Myocyte (in vitro differentiated cells): ENCODE results near the gene ULBP3. TPM values are rescaled to one million over a fixed set of nuclear protein-coding genes. Genes with fewer than 3 reads are reported as not detected.
A peak's percentile ranks its signal among the peaks of the same experiment; 100 is the strongest.
"Not testable (repeated sequence)": the region's sequence is repeated elsewhere in the genome, so short reads cannot be mapped to it uniquely, and the experiment has no call there.

Source experiments
- DNase-seq: peaks from one replicate; pipeline ENCODE4 v3.0.0-alpha.2; 2012; ENCODE audit warnings: low read depth
- total RNA-seq: library from RNA; depleted of rRNA; stranded (reverse); fragments of >200 nt; gene quantifications from 2 replicates; pipeline ENCODE4 v1.2.3, GENCODE V29; 2014

Gene ULBP3
- total RNA-seq, 1 donor from 2014 or later, result 8.5 TPM

DNA sequence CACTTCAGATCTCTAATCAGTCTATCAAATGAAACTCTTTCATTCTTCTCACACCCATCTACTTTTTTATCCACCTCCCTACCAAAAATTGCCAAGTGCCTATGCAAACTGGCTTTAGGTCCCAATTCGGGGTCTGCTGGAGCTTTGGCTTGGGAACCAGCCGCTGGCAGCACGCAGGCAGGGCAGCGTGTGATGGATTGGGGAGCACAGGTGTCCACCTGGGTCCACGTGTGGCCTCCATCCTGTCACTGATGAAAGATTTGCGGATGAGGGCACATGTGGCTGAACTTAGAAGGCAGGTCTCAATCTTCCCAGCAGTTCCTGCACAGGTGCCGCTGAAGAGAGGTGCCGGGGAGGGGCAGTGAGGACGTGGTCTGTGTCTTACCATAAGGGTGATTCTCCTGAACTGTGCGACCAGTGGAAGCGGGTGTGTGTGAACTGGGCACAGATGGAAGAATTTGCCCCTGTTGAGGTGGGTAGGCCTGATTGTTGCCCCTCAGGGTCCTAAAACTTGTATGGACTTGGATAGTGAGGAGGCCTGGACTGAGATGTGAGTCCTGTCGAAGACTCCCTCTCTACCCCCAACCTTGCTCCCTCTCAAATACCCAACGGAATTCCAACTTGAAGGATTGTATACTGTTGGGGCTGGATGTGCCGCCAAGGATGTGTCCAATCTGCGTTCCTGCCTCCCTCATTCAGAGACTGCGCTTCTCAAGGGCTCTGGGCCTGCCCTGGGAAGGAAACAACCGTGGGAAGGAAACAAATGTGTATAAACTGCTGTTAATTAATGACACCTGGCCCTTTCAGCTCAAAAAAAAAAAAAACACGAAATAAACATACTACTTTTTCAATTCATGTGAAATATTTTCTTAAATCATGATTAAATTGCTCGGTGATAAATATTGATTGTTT lies 25.2 kb downstream of the ULBP3 start:
- DNase-seq, result no peak

DNA sequence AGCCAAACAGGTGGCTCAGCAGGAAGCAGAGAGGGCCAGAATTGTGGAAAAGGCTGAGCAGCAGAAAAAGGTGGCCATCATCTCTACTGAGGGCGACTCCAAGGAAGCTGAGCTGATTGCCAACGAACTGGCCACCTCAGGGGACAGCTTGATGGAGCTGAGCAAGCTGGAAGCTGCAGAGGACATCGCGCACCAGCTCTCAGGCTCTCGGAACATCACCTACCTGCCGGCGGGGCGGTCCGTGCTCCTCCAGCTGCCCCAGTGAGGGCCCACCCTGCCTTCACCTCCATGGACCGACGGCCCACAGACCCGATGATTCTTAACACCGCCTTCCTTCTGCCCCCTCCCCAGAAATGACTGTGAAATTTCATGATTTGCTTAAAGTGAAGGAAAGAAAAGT lies 25.8 kb downstream of the ULBP3 start:
- DNase-seq, result no peak

DNA sequence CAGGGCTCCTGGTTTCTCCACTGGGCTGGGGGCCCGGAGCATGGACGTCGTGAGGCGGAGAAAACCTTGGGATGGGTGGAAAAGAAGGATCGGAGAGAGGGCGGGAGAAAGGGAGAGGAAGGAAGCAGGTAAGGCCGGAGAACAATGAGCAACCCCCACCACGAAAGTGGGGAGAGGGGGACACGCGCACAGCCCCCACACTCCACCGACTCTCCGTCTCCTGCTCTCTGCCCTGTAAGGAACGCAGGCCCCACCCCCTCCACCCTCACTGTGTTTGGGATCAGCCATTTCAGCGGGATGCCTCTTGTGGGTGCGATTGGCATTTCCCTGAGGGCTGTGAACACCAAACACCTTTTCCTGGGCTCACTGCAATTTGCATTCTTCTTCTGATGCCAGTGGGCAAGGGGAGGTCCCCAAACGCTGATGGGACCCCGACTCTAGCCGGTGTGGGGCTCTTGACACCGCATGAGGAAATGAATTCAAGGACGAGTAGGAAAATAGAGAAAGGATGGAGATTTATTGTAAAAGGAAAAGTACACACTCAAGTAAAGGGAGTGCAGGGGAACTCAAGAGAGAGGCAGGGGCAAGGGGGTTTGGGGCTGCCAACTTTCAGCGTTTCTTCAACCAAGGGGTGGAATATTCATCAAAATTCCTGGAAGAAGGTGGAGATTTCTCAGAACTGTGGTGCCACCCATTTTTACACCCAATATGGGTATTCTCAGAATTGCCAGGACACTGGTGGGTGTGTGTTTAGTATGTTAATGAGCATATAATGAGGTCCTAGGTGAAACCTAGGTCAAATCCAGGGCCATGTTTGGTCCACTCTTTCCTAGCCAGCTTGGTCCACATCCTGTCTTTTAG lies 30.5 kb downstream of the ULBP3 start:
- DNase-seq, result no peak

DNA sequence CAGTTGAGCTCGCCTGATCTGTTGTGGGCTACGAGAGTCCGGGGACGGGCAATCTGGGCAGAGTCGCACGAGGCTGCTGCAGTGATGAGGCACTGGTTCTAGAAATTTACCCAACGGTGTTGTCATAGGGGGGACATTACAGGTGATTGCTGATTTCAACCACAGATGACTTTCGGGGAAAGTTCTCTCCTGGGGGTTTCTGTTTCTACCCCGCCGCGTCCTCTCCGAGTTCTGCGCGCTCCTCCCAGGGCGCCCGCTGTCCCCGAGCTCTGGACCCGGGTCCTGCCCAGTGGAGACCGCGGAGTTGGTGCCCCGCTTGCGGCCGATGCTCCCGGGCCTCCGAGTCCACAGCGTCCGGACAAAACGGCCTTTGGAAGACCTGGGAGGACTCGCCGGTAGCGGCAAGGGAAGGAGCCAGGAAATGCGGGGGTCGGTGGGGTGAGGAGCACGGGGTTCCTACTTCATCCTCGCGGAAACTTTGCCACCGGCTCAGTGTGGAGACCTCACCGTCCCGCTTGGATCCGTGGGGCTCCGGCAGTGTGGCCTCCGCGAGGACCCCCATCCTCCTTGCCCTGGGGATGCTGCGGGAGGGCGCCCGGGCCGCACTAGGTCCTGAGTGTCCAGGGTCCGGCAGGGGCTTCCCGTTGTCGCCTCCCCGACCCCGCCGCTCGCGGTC lies 31.3 kb downstream of the ULBP3 start:
- DNase-seq, result no peak

DNA sequence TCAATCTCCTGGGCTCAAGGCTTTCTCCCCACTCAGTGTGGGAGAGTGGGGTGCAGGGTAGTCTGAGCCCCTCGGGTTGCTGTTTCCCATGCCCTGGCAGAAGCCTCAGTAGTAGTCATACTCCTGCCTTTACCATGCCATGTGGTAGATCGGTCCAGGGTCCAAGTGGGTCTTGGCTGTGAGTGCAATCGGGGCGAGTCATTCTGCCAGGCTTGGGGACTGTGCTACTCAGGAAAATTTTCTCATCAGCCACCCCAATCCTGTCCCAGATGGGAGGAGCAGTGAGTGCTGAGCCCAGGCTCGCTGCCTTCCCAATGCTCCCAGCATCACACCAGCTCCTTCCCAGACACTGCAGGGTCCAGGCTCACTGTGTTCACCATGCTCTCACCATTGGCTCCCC lies 32.8 kb downstream of the ULBP3 start:
- DNase-seq, result no peak

DNA sequence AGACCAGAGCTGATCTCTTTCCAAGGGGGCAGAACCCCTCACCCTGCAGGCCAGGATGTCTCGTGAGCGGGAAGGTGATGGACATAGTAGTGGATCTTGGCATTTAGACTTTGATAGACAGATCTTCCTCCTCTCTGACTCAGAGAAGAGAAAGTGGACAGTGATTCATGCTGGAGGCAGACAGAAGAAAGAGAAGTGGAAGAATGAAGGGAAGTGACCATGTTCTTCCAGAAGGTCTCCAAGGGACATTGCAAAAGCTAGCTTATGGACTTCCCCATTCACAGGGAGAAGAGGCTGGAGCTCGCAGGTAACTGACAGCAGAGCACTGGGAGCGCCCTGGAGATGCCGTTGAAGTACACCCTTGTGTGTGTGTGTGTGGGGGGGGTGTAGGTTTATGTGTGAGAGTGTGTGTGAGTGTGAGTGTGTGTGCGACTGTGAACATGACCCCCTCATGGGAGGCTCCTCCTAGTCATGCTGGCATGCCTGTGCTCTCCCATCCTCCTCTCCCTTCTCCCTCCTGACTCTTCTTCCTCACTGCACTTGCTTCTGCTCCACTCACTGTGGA lies 35.6 kb downstream of the ULBP3 start:
- no peak for DNase-seq

DNA sequence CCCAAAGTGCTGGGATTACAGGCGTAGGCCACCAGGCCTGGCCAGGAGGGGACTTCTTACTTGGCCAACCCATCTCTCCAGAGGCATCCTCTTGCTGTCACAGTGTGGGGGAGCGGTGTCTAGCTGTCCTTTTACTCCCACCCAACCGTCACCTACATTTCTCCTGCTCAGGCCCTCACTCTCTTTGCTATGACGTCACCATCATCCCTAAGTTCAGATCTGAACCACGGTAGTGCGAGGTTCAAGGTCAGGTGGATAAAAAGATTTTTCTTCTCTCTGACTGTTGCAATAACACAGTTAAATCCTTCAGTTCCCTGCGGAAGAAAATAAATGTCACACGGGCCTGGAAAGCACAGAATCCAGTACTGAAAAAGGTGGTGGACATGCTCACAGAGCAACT lies 36.3 kb downstream of the ULBP3 start:
- DNase-seq, result no peak

DNA sequence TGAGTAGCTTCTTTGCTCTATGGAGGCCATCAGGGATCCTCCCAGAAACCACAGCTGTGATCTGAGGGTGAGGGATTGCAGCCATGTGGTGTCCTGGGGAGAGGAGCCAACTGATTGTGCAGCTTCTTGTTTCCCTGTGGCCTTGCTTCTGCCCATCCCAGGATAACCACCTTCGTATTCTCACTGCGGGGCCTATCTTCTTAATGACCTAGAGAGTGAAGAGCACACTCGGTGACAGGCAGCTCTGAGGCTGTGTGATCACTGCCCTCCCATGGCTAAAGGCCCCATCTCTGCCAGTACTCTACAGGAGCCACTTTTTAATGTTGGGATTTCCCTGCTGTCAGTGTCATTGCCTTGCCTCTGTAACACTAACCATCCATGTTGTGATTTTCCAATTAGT lies 38.3 kb downstream of the ULBP3 start:
- peak; percentile 89 for DNase-seq

DNA sequence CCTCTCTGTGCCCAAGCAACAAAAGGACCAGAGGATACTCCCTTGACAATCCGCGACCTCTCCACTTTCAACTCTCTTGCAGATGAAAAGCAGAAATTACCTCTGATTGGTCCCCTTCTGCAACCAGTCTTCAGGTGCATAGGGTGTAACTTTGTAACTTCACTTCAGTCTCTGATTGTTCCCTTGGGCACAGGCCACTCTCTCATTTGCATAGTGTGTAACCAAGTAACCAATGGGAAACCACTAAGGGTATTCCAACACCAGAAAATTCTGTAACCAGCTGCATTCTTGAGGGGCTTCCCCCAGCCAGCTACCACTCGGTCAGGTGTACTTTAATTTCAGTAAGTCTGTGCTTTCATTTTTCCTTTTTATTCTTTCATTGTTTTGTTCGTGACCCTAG lies 39.2 kb downstream of the ULBP3 start:
- DNase-seq, result no peak

DNA sequence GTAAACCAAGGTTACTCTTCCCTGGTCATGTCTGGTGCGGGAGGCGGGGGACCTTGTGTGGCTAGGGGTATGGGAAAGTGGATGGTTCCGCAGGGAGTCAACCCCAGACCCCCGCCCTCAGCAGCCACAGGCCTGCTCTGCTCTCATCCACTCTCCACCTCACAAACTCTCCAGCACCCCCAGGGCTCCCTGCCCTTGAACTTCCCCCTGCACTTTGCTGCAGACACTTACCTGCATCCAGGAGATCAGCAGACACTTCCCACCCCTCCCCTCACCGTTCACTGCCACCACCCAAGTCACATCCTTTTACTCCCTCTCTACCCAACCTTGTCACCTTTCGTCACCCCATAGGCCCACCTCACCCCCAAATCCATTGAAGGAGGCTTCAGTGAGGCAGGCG lies 39.6 kb downstream of the ULBP3 start:
- DNase-seq, result no peak

DNA sequence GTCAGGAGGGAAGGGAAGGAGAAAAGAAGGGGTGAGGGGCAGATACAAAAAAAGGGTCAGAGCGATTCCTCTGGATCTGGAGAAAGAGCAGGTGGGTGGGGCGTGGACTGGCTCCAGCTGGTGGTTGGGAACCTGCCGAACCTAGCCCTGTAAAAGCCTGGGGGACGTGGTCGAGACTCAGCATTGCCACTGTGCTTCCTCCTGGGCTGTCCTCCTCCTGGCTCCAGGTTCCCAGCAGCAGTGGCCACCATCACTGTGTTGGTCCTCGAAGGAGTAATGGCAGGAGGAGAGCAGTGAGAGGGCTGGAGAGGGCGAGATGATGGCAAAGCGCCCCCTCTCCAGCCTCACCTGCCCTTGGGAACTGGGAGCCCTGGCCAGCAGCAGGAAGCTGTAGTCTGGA lies 40.1 kb downstream of the ULBP3 start:
- no peak for DNase-seq

DNA sequence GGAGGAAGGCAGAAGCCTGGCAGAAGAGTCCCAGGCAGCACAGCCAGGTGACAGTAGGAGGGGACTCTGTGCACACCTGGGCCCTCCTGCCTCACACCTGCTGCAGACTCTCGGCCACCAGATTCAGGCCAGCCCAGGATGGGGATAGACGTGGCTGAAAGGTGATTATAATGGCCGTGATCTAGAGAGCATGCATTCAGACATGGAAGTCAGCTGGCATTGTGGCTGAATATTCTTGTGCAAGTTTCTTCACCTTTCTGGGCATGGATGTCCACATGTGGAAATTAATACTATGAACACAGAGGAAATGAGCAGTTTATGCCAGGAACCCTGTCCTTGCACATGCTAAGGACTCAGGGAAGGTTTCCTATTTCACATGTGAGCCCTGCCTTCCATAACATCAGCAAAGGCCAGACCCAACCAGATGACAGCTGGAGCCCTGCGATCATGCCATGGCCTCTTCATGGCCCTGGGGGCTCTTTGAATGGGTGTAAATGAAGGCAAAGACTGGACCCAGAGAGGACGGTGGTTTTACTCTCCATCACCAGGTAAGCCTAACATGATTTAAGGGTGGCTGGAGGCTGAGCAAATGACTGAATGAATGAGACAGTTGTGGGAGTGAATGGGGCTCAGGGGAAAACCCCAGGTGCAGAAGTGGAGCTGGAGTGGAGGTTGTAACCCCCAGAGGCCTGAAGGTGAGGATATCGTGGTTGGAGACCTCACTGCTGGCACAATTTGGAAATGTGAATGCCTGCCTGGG lies 40.9 kb downstream of the ULBP3 start:
- DNase-seq, result no peak

DNA sequence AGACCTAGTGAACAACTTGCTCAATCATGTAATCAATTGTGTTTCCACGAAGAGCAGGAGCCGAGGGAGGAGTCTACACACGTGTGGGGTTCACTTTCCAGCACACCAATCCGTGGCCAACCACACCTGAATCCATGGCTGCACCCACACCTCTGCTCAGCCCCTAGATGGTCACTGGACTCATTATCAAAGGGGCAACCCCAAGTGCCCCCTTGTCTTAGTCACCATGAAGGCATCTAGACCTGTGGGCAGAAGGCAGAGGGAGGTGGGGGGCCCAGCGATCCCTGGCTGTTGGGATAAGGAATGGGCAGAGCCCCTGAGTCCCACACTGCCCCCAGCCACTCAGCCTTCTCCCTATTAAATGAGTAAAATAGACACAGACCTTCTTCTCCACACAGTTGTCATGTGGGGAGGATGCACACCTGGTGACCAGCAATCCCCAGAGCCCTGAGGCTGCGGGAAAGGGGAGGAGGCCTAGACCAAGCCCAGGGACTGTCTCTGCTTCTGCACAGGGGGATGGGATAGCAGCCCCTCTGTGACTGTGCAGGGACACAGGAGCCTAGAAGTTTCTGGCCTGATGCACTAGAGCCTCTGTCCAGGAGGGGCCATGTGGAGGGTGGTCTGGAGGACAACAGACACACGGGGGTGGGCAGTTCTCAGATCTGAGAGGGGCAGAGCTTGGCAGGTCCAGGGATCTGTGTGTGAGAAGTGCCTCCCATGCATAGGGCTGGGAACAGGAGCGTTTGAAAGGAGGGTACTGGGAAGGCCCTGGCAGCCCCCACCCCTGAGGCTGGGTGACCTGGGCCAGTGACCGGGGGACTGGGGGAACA lies 41.7 kb downstream of the ULBP3 start:
- no peak for DNase-seq

DNA sequence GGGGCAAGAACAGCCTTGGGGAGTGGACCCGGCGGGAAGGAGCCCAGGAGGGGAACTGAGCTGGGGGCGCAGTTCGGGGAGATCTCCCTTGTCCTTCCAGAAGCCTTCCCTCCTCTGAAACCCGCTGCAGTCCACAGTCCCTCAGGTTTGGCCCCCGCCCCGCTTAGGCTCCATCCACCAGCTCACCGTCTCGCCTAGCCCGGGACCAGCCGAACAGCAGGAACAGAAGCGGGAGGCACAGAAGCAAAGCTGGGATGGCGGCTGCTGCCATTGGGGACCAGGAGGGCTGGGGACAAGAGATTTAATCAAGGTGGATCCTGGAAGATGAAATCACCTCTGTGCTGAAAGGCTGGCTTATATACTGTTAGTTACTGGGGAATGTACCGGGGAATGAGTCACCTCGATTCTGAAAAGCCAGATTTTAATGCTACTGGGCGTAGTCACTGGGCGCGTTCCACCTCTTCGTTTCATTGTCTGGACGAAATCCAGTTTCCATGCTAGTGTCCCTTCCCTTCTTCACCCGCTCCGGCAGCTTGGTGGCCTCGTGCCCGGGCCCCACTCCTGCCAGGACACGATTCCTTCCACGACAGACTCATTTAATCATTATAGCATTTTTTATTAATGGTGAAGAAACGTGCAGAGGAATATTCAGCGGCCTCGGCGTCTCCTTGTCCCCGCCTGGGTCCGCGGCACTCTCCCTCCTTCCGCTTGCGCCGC lies 43.6 kb downstream of the ULBP3 start, which contains the start of gene RAET1L:
Gene RAET1L, minus strand, starts transcription at position 332 of the 717 bp plus-strand sequence. Its CDS starts 61 bp downstream, at position 271.
- no peak for DNase-seq

DNA sequence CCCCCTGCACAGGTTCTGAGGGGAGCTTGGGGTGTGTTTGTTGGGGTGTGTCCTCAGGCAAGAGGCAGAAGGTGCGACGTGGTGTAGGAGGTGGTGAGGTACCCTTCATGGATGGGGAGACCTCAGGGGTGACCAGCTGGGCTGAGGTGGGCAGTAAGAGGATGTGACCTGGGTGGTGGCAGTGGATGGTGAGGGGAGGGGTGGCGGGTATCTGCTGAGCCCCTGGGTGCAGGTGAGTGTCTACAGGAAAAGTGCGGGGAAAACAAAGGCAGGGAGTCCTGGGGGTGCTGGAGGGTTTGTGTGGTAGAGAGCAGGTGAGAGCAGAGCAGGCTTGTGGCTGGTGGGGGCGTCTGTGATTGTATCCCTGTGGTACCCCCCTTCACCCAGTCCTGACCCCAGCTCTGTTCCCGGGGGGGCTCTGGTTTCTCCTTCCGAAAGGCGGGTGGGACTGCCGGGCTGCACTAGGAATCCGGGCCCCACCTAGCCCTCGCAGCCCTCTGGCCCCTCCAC lies 44.2 kb downstream of the ULBP3 start:
- DNase-seq, result no peak

DNA sequence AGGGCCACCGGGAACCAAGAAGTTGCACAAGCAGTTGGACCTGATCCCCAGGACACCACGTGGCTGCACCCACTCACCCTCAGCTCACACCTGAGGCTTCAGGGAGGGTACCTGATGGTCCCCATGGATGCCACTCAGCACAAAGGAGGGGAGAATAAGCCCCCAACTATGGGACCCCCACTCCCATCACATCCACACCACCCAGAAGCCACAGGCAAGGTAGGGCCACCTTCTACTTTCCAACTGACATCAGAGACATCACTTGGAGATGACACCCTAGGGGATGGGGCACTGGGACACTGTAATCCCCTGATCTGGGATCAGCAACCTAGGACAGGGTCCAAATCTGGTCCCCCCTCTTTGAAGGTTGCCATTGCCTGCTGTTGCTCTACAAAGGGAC lies 44.9 kb downstream of the ULBP3 start:
- DNase-seq, result not testable (repeated sequence)

DNA sequence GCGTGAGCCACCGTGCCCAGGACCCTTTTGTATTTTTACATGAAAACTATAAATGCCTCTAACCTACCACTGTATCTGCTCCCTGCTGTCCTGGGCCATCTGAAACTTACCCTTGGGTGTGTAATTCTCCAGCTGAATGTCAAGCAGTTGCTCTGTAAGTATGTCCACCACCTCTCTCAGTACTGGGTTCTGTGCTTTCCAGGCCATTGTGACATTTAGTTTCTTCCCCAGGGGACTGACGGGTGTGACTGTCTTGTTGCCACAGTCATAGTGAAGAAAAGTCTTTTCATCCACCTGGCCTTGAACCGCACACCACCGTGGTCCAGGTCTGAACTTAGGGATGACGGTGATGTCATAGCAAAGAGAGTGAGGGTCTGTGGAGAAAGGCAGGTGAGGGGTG lies 47.1 kb downstream of the ULBP3 start:
- DNase-seq, result not testable (repeated sequence)

DNA sequence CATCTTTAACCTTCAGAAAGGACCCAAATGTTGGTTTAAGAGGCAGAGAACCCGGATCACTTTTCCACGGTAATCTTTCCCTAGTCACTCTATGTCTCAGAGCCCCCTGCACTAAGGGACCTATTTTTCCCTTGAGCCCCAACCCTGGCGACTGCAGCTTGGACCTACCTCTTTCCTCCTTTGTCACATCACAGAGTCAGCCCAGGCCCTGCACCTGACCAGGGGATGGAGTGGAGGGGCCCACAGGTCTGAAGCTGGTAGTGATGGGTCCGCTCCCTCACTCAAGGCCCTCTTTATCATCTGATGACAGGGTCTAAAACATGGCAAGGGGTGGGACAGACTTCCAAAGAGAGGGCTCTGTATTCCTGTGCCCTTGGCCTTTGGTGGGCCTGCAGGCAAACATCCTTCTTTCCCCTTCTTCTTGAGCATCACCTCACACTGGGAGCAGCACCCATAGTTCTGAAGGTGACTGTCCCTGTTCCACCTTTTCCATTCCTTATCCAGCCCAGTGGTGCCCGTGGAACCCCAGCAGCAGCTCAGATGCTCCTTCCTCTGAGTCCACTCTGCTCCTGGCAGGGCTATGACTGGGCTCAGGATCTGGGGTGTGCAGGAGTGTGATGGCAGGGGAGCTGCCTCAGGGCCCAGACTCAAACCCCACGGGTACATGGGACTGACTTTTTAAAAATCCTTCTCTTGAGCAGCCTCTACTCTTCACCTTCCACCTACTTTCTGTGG lies 49.9 kb downstream of the ULBP3 start:
- no peak for DNase-seq
